HepG2 (cell line): ENCODE results near the gene ACER2. TPM values are rescaled to one million over a fixed set of nuclear protein-coding genes. Genes with fewer than 3 reads are reported as not detected.

Experiments used
- AHR ChIP-seq: IDR thresholded peaks from 2 replicates; pipeline ENCODE4 v1.6.1; 2018; ENCODE audit warnings: missing genetic modification reagents, missing compliant biosample characterization
- CAMTA2 ChIP-seq: sonication (generic); formaldehyde crosslinking; IDR thresholded peaks from 2 replicates; pipeline ENCODE4 v1.4.0; 2020; ENCODE audit warnings: mild to moderate bottlenecking, missing genetic modification reagents, borderline replicate concordance
- CEBPB ChIP-seq: IDR thresholded peaks from 2 replicates; pipeline ENCODE4 v1.6.1; 2011; ENCODE audit warnings: low read depth, low read length, improper control_type of control experiment, borderline replicate concordance
- GFI1 ChIP-seq: sonication (generic); formaldehyde crosslinking; IDR thresholded peaks from 2 replicates; pipeline ENCODE4 v1.5.0; 2020; ENCODE audit warnings: missing genetic modification reagents, mild to moderate bottlenecking, borderline replicate concordance
- HDAC1 ChIP-seq: sonication (generic); formaldehyde crosslinking; IDR thresholded peaks from 2 replicates; pipeline ENCODE4 v1.5.1; 2020; ENCODE audit warnings: mild to moderate bottlenecking, missing genetic modification reagents
- HOXA5 ChIP-seq: sonication (generic); formaldehyde crosslinking; IDR thresholded peaks from 2 replicates; pipeline ENCODE4 v1.4.0; 2020; ENCODE audit warnings: missing genetic modification reagents
- PHF8 ChIP-seq: sonication (generic); formaldehyde crosslinking; IDR thresholded peaks from 2 replicates; pipeline ENCODE4 v1.5.0; 2020; ENCODE audit warnings: missing genetic modification reagents
- SAP130 ChIP-seq: IDR thresholded peaks from 2 replicates; pipeline ENCODE4 v1.6.1; 2016; ENCODE audit warnings: low read depth
- SATB2 ChIP-seq: sonication (generic); formaldehyde crosslinking; IDR thresholded peaks from 2 replicates; pipeline ENCODE4 v1.5.0; 2020; ENCODE audit warnings: missing genetic modification reagents
- ZBTB38 ChIP-seq: sonication (generic); formaldehyde crosslinking; IDR thresholded peaks from 2 replicates; pipeline ENCODE4 v1.5.1; 2020; ENCODE audit warnings: mild to moderate bottlenecking, missing genetic modification reagents
- ZNF333 ChIP-seq: sonication (generic); formaldehyde crosslinking; IDR thresholded peaks from 2 replicates; pipeline ENCODE4 v1.4.0; 2020; ENCODE audit warnings: mild to moderate bottlenecking, missing genetic modification reagents, borderline replicate concordance
- ZNF747 ChIP-seq: sonication (generic); formaldehyde crosslinking; IDR thresholded peaks from 2 replicates; pipeline ENCODE4 v1.8.1; 2023; ENCODE audit warnings: missing genetic modification reagents, mild to moderate bottlenecking, borderline replicate concordance
- ZNF766 ChIP-seq: sonication (generic); formaldehyde crosslinking; IDR thresholded peaks from 2 replicates; pipeline ENCODE4 v1.5.0; 2020; ENCODE audit warnings: missing genetic modification reagents, borderline replicate concordance
- polyA plus RNA-seq, 8 experiments: library from polyadenylated mRNA; depleted of rRNA in 3 of 8; stranded (reverse) in 7 of 8; unstranded in 1 of 8; fragments of >200 nt; fragmentation: Illumina TruSeq in 4 of 8; extraction: Trizol in 4 of 8; gene quantifications; 2 replicates each; pipeline versions ENCODE4 v1.2.1 to v1.2.3, GENCODE V29; 2011 to 2016; ENCODE audit warnings: low read depth in 4 of 8, missing spikeins in 1 of 8, mixed read lengths in 1 of 8; ENCODE audit not compliant: insufficient read depth in 1 of 8
- total RNA-seq, 5 experiments: library from RNA; depleted of rRNA; stranded (reverse); fragments of >200 nt; fragmentation: Illumina TruSeq; extraction: Trizol; gene quantifications; 2 replicates each; pipeline ENCODE4 v1.2.3, GENCODE V29; 2016; ENCODE audit warnings: low read depth in 1 of 5
- TF ChIP-seq, protein P1 (sequence below): sonication (generic); formaldehyde crosslinking; IDR thresholded peaks from 2 replicates; pipeline ENCODE4 v1.5.1; 2020; ENCODE audit warnings: mild to moderate bottlenecking, missing genetic modification reagents, borderline replicate concordance
- TF ChIP-seq, protein P2 (sequence below): sonication (generic); formaldehyde crosslinking; IDR thresholded peaks from 2 replicates; pipeline ENCODE4 v1.9.0; 2021; ENCODE audit warnings: mild to moderate bottlenecking, missing genetic modification reagents

ACER2 gene
- total and polyA plus RNA-seq, 2 of the 13 experiments (the other 11 are each of a cell fraction or from before 2014, with no cell fraction given): 1.9 to 3.4 TPM

DNA sequence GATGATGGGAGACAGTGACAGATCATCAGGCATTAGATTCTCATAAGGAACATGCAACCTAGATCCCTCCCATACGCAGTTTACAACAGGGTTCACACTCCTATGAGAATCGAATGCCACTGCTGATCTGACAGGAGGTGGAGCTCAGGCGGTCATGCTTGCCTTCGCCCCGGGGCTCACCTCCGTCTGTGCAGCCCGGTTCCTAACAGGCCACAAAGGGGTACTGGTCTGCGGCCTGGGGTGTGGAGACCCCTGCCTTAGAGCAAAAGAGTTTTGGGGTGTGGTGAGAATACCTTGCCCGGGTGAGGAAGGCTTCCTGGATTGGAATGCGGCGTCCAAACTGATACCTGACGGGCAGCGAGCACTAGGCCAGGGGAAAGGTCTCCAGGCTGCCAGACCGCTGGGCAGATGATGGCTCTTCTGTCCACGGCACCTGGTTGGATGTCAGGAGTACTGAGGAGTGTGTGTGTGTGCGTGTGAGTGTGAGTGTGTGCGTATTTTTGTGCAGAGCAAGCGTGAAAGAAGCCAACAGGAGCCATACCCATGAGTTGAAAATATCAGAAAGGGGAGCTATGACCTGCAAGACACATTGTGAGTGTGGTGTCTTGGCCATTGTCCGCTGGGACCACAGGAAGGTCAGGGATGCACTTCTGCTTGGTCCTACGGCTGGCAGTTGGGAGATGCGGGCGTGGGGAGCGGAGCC is 55.4 kb downstream of the ACER2 start (continued):
- TF ChIP-seq, protein P1, sequence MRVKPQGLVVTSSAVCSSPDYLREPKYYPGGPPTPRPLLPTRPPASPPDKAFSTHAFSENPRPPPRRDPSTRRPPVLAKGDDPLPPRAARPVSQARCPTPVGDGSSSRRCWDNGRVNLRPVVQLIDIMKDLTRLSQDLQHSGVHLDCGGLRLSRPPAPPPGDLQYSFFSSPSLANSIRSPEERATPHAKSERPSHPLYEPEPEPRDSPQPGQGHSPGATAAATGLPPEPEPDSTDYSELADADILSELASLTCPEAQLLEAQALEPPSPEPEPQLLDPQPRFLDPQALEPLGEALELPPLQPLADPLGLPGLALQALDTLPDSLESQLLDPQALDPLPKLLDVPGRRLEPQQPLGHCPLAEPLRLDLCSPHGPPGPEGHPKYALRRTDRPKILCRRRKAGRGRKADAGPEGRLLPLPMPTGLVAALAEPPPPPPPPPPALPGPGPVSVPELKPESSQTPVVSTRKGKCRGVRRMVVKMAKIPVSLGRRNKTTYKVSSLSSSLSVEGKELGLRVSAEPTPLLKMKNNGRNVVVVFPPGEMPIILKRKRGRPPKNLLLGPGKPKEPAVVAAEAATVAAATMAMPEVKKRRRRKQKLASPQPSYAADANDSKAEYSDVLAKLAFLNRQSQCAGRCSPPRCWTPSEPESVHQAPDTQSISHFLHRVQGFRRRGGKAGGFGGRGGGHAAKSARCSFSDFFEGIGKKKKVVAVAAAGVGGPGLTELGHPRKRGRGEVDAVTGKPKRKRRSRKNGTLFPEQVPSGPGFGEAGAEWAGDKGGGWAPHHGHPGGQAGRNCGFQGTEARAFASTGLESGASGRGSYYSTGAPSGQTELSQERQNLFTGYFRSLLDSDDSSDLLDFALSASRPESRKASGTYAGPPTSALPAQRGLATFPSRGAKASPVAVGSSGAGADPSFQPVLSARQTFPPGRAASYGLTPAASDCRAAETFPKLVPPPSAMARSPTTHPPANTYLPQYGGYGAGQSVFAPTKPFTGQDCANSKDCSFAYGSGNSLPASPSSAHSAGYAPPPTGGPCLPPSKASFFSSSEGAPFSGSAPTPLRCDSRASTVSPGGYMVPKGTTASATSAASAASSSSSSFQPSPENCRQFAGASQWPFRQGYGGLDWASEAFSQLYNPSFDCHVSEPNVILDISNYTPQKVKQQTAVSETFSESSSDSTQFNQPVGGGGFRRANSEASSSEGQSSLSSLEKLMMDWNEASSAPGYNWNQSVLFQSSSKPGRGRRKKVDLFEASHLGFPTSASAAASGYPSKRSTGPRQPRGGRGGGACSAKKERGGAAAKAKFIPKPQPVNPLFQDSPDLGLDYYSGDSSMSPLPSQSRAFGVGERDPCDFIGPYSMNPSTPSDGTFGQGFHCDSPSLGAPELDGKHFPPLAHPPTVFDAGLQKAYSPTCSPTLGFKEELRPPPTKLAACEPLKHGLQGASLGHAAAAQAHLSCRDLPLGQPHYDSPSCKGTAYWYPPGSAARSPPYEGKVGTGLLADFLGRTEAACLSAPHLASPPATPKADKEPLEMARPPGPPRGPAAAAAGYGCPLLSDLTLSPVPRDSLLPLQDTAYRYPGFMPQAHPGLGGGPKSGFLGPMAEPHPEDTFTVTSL (CRISPR knock-in tag): no peak
- TF ChIP-seq SATB2 (CRISPR knock-in tag) (no peak), PHF8 (CRISPR knock-in tag) (no peak), ZNF747 (CRISPR knock-in tag) (no peak), GFI1 (CRISPR knock-in tag) (no peak), ZBTB38 (CRISPR knock-in tag) (peak; percentile 57; the same call in 1 of the 2 replicates), CAMTA2 (CRISPR knock-in tag) (0 out of 2 replicates have a peak, but pooled peaks have one; percentile 29), AHR (CRISPR knock-in tag) (no peak), SAP130 (CRISPR knock-in tag) (no peak), CEBPB (no peak), HOXA5 (CRISPR knock-in tag) (no peak), HDAC1 (CRISPR knock-in tag) (peak; percentile 17; the same call in 1 of the 2 replicates), ZNF766 (CRISPR knock-in tag) (no peak), ZNF333 (0 out of 2 replicates have a peak, but pooled peaks have one; percentile 32)
- TF ChIP-seq, protein P2, sequence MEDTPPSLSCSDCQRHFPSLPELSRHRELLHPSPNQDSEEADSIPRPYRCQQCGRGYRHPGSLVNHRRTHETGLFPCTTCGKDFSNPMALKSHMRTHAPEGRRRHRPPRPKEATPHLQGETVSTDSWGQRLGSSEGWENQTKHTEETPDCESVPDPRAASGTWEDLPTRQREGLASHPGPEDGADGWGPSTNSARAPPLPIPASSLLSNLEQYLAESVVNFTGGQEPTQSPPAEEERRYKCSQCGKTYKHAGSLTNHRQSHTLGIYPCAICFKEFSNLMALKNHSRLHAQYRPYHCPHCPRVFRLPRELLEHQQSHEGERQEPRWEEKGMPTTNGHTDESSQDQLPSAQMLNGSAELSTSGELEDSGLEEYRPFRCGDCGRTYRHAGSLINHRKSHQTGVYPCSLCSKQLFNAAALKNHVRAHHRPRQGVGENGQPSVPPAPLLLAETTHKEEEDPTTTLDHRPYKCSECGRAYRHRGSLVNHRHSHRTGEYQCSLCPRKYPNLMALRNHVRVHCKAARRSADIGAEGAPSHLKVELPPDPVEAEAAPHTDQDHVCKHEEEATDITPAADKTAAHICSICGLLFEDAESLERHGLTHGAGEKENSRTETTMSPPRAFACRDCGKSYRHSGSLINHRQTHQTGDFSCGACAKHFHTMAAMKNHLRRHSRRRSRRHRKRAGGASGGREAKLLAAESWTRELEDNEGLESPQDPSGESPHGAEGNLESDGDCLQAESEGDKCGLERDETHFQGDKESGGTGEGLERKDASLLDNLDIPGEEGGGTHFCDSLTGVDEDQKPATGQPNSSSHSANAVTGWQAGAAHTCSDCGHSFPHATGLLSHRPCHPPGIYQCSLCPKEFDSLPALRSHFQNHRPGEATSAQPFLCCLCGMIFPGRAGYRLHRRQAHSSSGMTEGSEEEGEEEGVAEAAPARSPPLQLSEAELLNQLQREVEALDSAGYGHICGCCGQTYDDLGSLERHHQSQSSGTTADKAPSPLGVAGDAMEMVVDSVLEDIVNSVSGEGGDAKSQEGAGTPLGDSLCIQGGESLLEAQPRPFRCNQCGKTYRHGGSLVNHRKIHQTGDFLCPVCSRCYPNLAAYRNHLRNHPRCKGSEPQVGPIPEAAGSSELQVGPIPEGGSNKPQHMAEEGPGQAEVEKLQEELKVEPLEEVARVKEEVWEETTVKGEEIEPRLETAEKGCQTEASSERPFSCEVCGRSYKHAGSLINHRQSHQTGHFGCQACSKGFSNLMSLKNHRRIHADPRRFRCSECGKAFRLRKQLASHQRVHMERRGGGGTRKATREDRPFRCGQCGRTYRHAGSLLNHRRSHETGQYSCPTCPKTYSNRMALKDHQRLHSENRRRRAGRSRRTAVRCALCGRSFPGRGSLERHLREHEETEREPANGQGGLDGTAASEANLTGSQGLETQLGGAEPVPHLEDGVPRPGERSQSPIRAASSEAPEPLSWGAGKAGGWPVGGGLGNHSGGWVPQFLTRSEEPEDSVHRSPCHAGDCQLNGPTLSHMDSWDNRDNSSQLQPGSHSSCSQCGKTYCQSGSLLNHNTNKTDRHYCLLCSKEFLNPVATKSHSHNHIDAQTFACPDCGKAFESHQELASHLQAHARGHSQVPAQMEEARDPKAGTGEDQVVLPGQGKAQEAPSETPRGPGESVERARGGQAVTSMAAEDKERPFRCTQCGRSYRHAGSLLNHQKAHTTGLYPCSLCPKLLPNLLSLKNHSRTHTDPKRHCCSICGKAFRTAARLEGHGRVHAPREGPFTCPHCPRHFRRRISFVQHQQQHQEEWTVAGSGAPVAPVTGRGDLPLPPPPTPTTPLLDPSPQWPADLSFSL (CRISPR knock-in tag): no peak
